Bronchial epithelial cell (primary cell): ENCODE data around the gene POLA2. TPM values are rescaled to one million over a fixed set of nuclear protein-coding genes. Genes with fewer than 3 reads are reported as not detected.

Source experiments
- DNase-seq: peaks from one replicate; pipeline ENCODE4 v3.0.0-alpha.2; 2010; ENCODE audit warnings: low read depth
- FAIRE-seq: peaks from 2 replicates; lab custom pipeline; 2011; peaks lifted over from hg19 to GRCh38; lab: Jason Lieb, UNC
- H3K27me3 ChIP-seq: 2 replicates; pipeline ENCODE4 v1.5.1; 2011; ENCODE audit warnings: low read length; ENCODE audit not compliant: control insufficient read depth, insufficient read depth
- H3K36me3 ChIP-seq: 2 replicates; pipeline ENCODE4 v1.5.1; 2011; ENCODE audit warnings: low read length; ENCODE audit not compliant: control insufficient read depth, insufficient read depth
- H3K4me3 ChIP-seq: 2 replicates; pipeline ENCODE4 v1.5.1; 2011; ENCODE audit warnings: mild to moderate bottlenecking, low read depth, low read length, control low read depth
- total RNA-seq: library from RNA; depleted of rRNA; stranded (reverse); fragments of >200 nt; gene quantifications from 2 replicates; pipeline ENCODE4 v1.2.1, GENCODE V29; 2014
- TF ChIP-seq, protein P1 (sequence below): IDR thresholded peaks from 2 replicates; pipeline ENCODE4 v1.5.1; 2011; ENCODE audit warnings: mild to moderate bottlenecking, moderate library complexity, low read length, control low read depth, inconsistent platforms; ENCODE audit not compliant: insufficient read depth, severe bottlenecking

POLA2 gene
- total RNA-seq, 1 donor from 2014 or later, result 1.6 TPM

DNA sequence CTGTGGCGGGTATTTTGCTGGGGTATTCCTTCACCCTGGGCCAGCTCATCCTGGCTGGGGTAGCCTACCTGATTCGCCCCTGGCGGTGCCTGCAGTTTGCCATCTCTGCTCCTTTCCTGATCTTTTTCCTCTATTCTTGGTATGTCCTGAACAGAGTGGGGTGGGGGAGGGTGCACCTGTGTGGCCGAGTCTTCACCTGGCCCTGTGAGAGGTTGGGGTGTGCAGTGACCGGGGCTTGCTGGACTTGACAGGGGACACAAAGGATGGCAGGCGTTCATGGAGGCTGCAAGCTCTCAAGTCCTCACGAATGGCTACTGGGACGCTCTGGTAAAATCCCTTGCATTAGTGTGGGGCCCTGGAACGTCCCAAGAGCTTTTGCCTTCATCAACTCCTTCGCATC is 40.7 kb upstream of the POLA2 start:
- no peaks in the 10 kb centered on the region for H3K27me3 ChIP-seq
- DNase-seq (no peak), FAIRE-seq (no peak)
- TF ChIP-seq, protein P1, sequence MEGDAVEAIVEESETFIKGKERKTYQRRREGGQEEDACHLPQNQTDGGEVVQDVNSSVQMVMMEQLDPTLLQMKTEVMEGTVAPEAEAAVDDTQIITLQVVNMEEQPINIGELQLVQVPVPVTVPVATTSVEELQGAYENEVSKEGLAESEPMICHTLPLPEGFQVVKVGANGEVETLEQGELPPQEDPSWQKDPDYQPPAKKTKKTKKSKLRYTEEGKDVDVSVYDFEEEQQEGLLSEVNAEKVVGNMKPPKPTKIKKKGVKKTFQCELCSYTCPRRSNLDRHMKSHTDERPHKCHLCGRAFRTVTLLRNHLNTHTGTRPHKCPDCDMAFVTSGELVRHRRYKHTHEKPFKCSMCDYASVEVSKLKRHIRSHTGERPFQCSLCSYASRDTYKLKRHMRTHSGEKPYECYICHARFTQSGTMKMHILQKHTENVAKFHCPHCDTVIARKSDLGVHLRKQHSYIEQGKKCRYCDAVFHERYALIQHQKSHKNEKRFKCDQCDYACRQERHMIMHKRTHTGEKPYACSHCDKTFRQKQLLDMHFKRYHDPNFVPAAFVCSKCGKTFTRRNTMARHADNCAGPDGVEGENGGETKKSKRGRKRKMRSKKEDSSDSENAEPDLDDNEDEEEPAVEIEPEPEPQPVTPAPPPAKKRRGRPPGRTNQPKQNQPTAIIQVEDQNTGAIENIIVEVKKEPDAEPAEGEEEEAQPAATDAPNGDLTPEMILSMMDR, result no peak
- H3K4me3 ChIP-seq, result no peak overlapping the region
- H3K36me3 ChIP-seq, result peaks cover 11% of the 10 kb centered on the region

DNA sequence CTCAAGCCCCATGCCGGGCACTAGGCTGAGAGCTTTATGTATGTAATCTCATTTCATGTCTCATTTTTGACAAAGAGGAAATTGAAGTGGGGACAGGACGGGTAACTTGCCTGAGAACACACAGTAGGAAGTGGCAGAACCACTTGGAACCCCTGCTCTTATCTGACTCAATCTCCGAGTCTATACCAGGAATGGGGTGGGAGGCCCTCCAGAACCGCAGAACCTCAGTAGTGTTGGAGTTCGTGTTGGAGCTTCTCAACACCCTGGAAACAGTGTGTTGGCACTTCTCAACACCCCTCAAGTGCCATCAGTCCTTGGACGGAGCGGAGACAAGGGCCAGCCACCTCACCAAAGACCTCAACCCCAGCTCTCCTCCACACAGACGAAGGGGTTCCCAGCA is 38.8 kb upstream of the POLA2 start:
- TF ChIP-seq, protein P1, result no peak
- H3K36me3 ChIP-seq, result peaks cover 9% of the 10 kb centered on the region
- H3K27me3 ChIP-seq, result no peaks in the 10 kb centered on the region
- DNase-seq (no peak), FAIRE-seq (no peak)
- H3K4me3 ChIP-seq, result no peak overlapping the region

DNA sequence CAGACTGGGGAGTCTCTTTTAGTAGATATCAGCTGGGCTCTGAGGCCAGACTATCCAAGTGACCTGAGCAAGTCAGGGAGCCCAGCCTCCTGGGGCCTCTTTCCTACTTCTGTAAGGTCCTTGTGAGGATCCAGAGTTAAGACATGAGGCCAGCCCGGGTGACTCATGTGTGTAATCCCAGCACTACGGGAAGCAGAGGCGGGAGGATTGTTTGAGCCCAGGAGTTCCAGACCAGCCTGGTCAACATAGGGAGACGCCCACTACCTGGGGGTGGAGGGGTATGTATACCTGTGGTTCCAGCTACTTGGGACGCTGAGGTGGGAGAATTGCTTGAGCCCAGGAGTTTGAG is 36.9 kb upstream of the POLA2 start:
- H3K27me3 ChIP-seq, result no peaks in the 10 kb centered on the region
- FAIRE-seq (no peak), DNase-seq (peak; percentile 88)
- peaks cover 7% of the 10 kb centered on the region for H3K36me3 ChIP-seq
- no peak overlapping the region for H3K4me3 ChIP-seq
- TF ChIP-seq, protein P1, result no peak

DNA sequence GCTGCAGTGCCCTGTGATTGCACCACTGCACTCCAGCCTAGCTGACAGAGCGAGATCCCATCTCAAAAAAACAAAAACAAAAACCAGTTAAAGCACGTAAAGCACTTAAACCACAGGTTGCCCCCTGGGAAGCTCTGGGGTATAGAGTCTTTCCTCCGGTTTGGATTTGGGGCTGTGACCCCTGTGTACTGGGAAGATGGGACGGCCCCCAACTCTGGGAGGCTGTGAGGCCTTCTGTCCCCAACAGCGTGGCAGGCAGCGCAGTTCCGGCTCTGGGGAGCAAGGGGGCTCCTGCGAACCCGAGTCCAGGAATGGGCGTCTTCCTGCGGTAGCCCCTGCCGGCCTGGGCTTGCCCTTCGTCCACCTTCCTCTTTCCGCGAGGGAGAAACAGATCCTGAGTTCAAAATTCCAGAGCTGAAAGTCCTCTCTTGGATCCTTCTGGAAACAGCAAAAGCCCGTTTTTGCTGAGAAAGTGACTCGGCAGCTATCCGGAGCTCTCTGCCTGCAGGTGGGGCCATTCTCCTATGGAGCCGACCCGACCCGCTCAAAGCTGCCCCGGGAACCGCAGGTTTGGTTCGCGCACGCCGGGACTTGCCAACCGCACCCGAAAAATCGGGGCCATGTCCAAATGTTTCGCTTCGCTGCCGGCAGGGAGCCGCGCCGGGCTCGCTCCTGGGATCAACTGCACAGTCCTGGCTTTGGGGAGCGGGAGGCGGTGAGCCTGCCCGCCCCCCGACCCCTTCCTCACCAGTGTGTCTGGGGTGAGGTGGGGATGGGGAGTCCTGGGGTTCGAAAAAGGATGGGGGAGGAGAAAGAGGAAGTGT is 36.3 kb upstream of the POLA2 start:
- no peaks in the 10 kb centered on the region for H3K27me3 ChIP-seq
- H3K36me3 ChIP-seq, result peaks cover 7% of the 10 kb centered on the region
- TF ChIP-seq, protein P1, result peak; percentile 66
- no peak for FAIRE-seq
- peak overlapping the region; percentile 37 for H3K4me3 ChIP-seq
- peak; percentile 69 for DNase-seq

DNA sequence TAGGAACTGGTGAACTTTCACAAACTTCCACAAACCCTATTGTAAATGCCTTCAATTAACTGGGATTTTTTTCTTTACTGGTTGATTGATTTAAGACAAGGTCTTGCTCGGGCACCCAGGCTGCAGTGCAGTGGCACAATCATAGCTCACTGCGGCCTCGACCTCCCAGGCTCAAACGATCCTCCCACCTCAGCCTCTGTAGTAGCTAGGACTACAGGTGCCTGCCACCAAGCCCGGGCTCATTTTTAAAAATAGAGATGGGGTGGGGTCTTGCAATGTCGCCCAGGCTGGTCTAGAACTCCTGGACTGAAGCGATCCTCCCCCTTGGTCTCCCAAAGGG is 35.7 kb upstream of the POLA2 start:
- TF ChIP-seq, protein P1, result no peak
- H3K27me3 ChIP-seq, result no peaks in the 10 kb centered on the region
- H3K36me3 ChIP-seq, result peaks cover 5% of the 10 kb centered on the region
- peak overlapping the region; percentile 37 for H3K4me3 ChIP-seq
- FAIRE-seq (no peak), DNase-seq (no peak)

DNA sequence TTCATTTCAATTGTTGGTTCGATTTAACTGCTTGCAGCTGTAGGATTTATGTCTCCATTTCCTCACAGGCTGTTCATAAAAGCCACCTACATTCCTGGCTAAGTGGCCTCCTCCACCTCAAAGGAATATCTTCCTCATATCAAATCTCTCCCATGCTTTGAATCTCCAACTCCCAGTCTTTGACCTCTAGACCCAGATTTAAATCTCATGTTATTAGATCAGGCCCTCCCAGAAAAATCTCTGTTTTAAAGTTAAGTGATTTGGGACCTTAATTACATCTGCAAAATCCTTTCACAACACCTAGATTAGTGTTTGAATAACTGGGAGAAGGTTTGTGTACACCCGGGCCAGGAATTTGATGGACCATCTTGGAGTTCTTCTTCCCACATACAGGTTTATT is 33.9 kb upstream of the POLA2 start:
- FAIRE-seq (no peak), DNase-seq (no peak)
- H3K27me3 ChIP-seq, result no peaks in the 10 kb centered on the region
- TF ChIP-seq, protein P1, result no peak
- H3K36me3 ChIP-seq, result peaks cover 5% of the 10 kb centered on the region
- H3K4me3 ChIP-seq, result no peak overlapping the region
